Measurements from ENCODE around the gene PADI6. TPM values are rescaled to one million over a fixed set of nuclear protein-coding genes. Genes with fewer than 3 reads are reported as not detected.
A peak's percentile ranks its signal among the peaks of the same experiment; 100 is the strongest.

Gene PADI6
- total RNA-seq, 2 experiments from 2014 or later, result not detected

DNA sequence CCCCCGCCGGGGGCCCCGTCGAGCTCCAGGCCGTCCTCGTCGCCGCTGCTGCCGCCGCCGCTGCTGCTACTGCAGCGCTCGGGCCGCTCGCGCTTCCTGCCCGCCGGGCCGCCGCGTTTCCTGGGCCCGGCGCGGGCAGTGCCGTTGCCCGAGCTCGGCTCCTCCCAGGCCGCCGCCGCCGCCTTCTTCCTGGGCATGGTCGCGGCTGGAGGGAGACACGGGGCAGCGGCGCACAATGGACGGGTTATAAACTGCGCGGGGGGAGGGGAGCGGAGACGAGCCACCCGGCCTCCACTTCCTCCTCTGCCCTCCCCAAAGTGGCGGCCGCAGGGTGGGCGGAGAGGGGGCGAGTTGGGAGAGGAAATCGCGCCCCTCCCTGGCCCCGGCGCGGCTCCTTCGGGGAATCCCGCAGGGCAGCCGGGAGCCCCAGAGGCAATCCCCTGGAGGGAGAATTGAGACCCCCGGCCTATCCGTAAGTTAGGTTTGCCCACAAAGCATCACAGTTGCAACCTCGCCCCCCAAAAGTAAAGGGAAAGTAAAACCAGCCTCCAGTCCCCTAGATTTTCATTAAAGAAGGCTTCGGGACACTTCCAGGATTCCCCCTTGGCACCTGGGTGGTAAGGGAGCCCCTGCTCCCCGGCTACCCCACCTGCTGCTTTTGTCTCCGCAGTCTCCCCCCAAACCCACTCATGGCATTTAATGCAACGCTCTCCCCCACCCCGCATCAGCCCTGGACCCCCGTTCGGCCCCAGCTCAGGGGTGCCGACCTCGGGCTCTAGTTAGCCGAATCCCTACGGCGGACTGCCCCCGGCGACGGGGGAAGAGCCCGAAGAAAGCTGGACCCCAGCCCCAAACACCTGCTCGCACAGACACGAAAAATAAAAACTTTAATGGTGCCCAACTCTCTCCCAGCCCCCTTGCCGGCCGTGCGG lies 66.6 kb downstream of the PADI6 start:
- peak; percentile 86 for DNase-seq
- Mint-ChIP-seq H3K27me3 (no peaks in the 10 kb centered on the region), H3K4me3 (peak overlapping the region; percentile 93), H3K4me1 (peaks cover 57% of the 10 kb centered on the region), H3K9me3 (ENCODE audit: low read depth) (no peaks in the 10 kb centered on the region), H3K36me3 (peaks cover 27% of the 10 kb centered on the region), H3K27ac (peak overlapping the region; percentile 97)
- ATAC-seq, result peak; percentile 52
- CTCF ChIA-PET, result interaction anchor here (1.4 to 1.5 kb wide), 2 partner anchors 18 to 28 kb away, joined by 4 read pairs; no protein-coding TSS in a partner anchor

DNA sequence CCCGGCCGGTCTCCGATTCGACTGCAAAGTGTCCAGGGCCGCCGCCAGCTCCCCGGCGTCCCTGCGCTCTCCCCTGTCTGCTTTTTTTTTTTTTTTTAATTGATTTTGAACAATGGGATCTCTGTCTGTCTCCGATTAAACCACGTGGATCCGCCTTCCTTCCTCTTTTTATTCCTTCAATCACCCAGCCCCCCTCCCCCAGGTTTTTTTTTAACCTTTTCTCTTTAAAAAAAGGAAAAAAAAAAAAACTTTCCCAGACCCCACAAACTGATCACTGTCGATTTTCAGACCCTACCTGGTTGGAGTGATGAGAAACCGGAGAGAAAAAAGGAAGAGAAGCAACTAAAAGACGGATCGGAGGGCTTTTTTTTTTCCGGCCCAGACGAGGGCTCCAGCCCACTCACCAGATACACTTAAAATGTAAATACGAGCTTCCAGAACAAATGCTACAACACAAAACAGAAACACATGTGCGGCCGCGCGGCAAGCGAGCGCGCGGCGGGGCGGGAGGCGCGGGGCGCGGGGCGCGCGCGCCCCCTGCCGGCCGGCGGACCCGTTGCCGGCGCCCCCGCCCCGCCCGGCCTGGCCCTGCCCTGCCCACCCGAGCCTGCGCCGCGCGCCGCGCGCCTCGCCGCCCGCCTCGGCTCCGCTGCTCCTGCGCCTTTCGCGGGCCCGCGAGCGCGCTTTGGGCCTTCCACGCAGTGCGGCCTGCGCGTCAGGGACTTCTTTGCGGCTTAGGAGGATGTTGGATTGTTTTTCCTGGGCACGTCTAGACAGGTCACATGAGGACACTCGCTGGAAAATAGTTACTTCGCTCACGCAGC lies 67.5 kb downstream of the PADI6 start, which contains the start of gene RCC2:
Gene RCC2 (minus strand): TSS at position 428 of the 824 bp plus-strand sequence. CDS start 1,163 bp downstream, outside the sequence.
- H3K4me1 Mint-ChIP-seq, result peaks cover 51% of the 10 kb centered on the region
- peak; percentile 73 for ATAC-seq
- no peaks in the 10 kb centered on the region for H3K9me3 Mint-ChIP-seq (ENCODE audit: low read depth)

DNA sequence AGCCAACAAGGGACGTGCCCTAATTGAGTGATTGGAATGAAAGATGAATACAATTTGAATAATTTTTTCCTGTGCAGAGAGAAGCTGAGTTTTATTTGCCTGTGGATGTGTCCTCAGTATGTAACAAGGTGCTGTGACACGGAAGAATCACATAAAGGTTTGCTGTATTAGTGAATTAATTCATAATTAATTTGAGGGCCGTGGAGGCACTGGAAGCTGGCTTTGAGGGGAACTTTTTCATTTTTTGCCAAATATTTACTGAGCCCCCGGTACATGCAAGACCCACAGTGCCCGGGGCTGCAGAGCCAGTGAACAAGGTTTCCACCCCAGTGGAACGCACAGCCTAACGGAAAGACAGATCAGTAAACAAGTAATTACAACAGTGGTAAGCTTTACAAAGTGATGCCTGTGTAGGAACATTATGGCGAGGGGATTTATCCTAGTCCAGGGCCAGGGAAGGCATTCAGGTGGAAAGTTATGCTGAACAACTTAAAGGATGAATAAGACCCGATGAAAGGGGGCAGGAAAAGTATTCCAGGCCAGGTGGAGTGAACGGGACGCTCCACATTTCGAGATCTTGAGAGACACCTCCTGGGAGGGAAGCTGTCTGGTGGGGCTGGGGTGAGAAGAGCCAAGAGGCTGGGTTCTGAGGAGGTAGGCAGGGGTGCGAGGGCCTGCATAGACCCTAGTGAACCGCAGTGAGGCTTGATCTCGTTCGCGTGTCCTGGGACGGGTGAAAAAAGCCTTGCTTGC lies 68.3 kb downstream of the PADI6 start:
- peaks cover 14% of the 10 kb centered on the region for H3K36me3 Mint-ChIP-seq
- no peak for DNase-seq
- peak overlapping the region; percentile 93 for H3K4me3 Mint-ChIP-seq
- CTCF ChIA-PET, result interaction anchor here (0.7 to 1.6 kb wide), 7 partner anchors 9 to 52 kb away, joined by 3 to 6 read pairs (median 3); no protein-coding TSS in a partner anchor
- no peaks in the 10 kb centered on the region for H3K27me3 Mint-ChIP-seq
- H3K27ac Mint-ChIP-seq, result peak overlapping the region; percentile 79
- no peaks in the 10 kb centered on the region for H3K9me3 Mint-ChIP-seq (ENCODE audit: low read depth)
- H3K4me1 Mint-ChIP-seq, result peaks cover 43% of the 10 kb centered on the region
- no peak for ATAC-seq

More for the DNA sequence above, 67.5 kb downstream of the PADI6 start, which contains the start of gene RCC2:
- no peaks in the 10 kb centered on the region for H3K27me3 Mint-ChIP-seq
- H3K27ac Mint-ChIP-seq, result peak within 1 kb of the TSS; percentile 97
- peaks cover 22% of the 10 kb centered on the region for H3K36me3 Mint-ChIP-seq
- peak within 1 kb of the TSS; percentile 93 for H3K4me3 Mint-ChIP-seq
- CTCF ChIA-PET, result interaction anchor here (0.9 to 1.6 kb wide), 6 partner anchors 8 to 33 kb away, joined by 3 to 6 read pairs (median 4); no protein-coding TSS in a partner anchor
- peak; percentile 76 for DNase-seq

DNA sequence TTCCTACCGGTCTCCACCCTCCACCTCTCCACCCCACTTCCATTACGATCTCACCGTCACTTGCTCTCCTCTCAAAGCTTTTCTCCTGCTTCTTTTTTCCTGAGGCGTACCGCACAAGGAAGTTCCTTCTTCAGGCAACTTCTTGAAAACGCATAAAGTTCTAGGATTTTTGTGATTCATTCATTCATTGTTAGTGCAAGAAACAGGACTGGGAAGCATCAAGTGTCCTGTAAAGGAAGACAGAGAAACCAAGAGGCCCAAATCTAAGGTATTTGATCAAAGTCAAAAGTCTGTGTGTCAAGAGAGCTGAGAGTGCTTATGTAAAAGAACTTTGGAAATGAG lies 68.8 kb downstream of the PADI6 start:
- CTCF ChIA-PET, result interaction anchor here (0.7 to 1.6 kb wide), 4 partner anchors 12 to 51 kb away, joined by 3 to 6 read pairs (median 4); no protein-coding TSS in a partner anchor

DNA sequence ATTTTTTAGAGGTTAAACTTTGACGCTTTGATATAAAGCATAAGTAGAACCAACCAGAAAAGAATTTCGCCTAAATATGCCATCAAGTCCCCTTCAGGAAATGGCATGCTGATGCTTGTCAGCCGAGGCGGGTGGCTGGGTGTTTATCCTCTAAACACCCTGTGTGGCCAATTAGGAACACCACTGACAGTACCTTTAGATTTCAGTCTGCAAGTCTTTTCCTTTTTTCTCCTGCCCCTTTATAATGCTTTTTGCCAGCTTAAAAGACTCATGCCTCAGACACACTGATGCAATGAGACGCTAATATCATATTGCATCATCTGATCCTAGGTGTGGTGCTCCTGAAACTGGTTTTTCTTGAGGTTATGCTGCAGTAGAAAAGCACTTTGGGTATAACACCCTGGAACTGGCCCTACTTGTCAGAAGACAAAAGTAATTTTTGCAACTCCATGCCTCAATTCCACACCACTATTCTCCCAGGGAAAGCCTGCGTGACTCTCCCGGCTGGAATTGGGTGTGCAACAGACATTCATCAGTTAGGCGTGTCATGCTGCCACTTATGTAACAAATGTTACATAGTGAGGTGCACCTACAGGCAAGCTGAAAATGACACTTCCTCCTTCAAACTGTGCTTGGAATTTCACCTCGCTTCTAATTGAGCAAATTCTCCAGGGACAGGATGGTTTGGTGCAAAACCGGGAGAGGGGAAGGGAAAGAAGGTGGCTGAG lies 69.4 kb downstream of the PADI6 start:
- Mint-ChIP-seq H3K36me3 (peaks cover 8% of the 10 kb centered on the region), H3K4me1 (peaks cover 34% of the 10 kb centered on the region), H3K27me3 (no peaks in the 10 kb centered on the region), H3K9me3 (ENCODE audit: low read depth) (no peaks in the 10 kb centered on the region), H3K27ac (peak overlapping the region; percentile 79), H3K4me3 (peak overlapping the region; percentile 41)
- CTCF ChIA-PET, result no interaction called here
- no peak for ATAC-seq
- DNase-seq, result no peak

More for the DNA sequence above, 68.8 kb downstream of the PADI6 start:
- no peak for DNase-seq
- no peak for ATAC-seq
- peak overlapping the region; percentile 79 for H3K27ac Mint-ChIP-seq
- peak overlapping the region; percentile 93 for H3K4me3 Mint-ChIP-seq
- H3K4me1 Mint-ChIP-seq, result peaks cover 40% of the 10 kb centered on the region
- peaks cover 13% of the 10 kb centered on the region for H3K36me3 Mint-ChIP-seq
- no peaks in the 10 kb centered on the region for H3K27me3 Mint-ChIP-seq
- no peaks in the 10 kb centered on the region for H3K9me3 Mint-ChIP-seq (ENCODE audit: low read depth)

DNA sequence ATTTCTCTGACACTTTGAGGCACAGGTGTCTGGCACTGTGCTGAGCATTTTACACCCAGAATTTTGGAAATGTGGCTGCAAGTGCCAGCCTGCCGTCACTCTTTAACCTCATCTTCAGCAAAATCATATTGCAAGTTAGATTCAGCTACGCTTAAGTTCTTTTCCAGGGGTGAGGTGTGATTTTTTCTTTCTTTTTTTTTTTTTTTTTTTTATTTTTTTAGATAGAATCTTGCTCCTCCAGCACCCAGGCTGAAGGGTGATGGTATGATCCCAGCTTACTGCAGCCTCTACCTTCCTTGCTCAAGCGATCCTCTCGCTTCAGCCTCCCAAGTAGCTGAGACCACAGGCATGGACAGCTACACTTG lies 70.0 kb downstream of the PADI6 start:
- peaks cover 3% of the 10 kb centered on the region for H3K36me3 Mint-ChIP-seq
- ATAC-seq (no peak), DNase-seq (no peak)
- H3K9me3 Mint-ChIP-seq (ENCODE audit: low read depth), result no peaks in the 10 kb centered on the region
- peak overlapping the region; percentile 41 for H3K4me3 Mint-ChIP-seq
- peak overlapping the region; percentile 79 for H3K27ac Mint-ChIP-seq
- CTCF ChIA-PET, result no interaction called here
- H3K27me3 Mint-ChIP-seq, result peaks cover 2% of the 10 kb centered on the region
- H3K4me1 Mint-ChIP-seq, result peaks cover 29% of the 10 kb centered on the region

DNA sequence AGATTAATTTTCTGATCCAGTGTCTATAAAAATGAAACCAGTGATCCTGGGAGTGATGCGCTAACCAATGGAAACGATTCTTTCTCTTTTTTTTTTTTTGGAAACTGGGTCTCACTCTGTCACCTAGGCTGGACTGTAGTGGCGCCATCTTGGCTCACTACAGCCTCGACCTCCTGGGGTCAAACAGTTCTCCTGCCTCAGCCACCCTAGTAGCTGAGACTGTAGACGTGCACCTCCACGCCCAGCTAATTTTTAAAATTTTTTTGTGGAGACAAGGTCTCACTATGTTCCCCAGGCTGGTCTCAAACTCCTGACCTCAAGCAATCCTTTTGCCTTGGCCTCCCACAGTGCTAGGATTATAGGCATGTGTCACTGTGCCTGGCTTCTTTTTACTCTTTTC lies 70.8 kb downstream of the PADI6 start:
- CTCF ChIA-PET, result interaction anchor here (1.3 kb wide), 1 partner anchor 34 kb away, joined by 4 read pairs; no protein-coding TSS in a partner anchor
- no peak overlapping the region for H3K4me3 Mint-ChIP-seq
- ATAC-seq, result no peak
- H3K27ac Mint-ChIP-seq, result no peak overlapping the region
- no peak for DNase-seq
- H3K4me1 Mint-ChIP-seq, result peaks cover 27% of the 10 kb centered on the region
- H3K36me3 Mint-ChIP-seq, result peaks cover 2% of the 10 kb centered on the region
- no peaks in the 10 kb centered on the region for H3K9me3 Mint-ChIP-seq (ENCODE audit: low read depth)
- H3K27me3 Mint-ChIP-seq, result peaks cover 3% of the 10 kb centered on the region

DNA sequence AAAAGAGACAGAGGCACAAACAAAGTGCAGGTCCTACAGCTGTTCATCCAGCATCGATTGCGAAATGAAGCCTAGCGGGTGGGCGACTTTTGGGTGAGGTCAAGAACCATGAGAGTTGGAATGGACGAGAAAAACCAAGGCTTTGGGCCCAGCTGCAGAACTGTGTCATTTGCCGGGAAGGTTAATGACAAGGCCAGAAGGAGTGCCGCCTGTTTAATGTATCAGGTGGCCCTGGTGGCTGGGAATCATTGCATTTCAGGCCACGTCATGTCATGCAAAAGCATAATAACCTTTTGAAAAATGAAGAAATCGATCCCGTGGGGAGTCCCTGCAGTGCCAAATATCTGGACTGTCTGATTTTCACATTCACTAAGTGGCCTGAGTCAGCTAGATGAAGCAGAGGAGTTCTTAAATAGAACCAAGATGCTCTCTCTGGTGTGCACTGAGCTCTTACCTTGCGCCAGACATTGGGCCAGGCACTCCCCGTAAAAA lies 75.6 kb downstream of the PADI6 start:
- H3K4me1 Mint-ChIP-seq, result peaks cover 6% of the 10 kb centered on the region
- H3K27ac Mint-ChIP-seq, result no peak overlapping the region
- no peaks in the 10 kb centered on the region for H3K9me3 Mint-ChIP-seq (ENCODE audit: low read depth)
- CTCF ChIA-PET, result no interaction called here
- peaks cover 11% of the 10 kb centered on the region for H3K27me3 Mint-ChIP-seq
- no peak overlapping the region for H3K4me3 Mint-ChIP-seq
- no peaks in the 10 kb centered on the region for H3K36me3 Mint-ChIP-seq
- ATAC-seq (no peak), DNase-seq (no peak)

Other genes starting within 250 kb of the PADI6 start
- gene PADI1, start 167.1 kb upstream of the PADI6 start, total RNA-seq, result not detected
- gene PADI3, start 123.1 kb upstream of the PADI6 start, total RNA-seq, result not detected
- under 1 TPM; 0.41 to 0.45 TPM for gene PADI4, start 64.0 kb upstream of the PADI6 start, total RNA-seq
- 100 to 1,000 TPM; 133 to 194 TPM for gene RCC2, start 67.5 kb downstream of the PADI6 start, total RNA-seq
- not detected for gene ARHGEF10L, start 167.5 kb downstream of the PADI6 start, total RNA-seq